SK-N-MC (cell line): ENCODE data around the gene TMEM14B.
"Not testable (repeated sequence)": the region's sequence is repeated elsewhere in the genome, so short reads cannot be mapped to it uniquely, and the experiment has no call there.

ENCODE experiments used
- DNase-seq: peaks from one replicate; pipeline ENCODE4 v3.0.0-alpha.2; 2011; ENCODE audit warnings: low read depth, low spot score
- H3K27ac ChIP-seq: fragments of 200-600 bp; sonication (generic); 2 replicates; pipeline ENCODE4 v1.5.1; 2016; ENCODE audit warnings: mixed run types
- H3K36me3 ChIP-seq: fragments of 200-600 bp; sonication (generic); 2 replicates; pipeline ENCODE4 v1.6.1; 2017; ENCODE audit warnings: antibody characterized with exemption, low read length, mixed read lengths; ENCODE audit not compliant: insufficient read depth
- H3K4me3 ChIP-seq: fragments of 200-600 bp; sonication (generic); 2 replicates; pipeline ENCODE4 v1.5.1; 2016
- H3K9ac ChIP-seq: fragments of 200-600 bp; sonication (generic); 2 replicates; pipeline ENCODE4 v1.8.0; 2017; ENCODE audit warnings: mixed run types, mixed read lengths; ENCODE audit not compliant: insufficient read length
- H3K9me3 ChIP-seq: fragments of 200-600 bp; sonication (generic); 2 replicates; pipeline ENCODE4 v1.6.1; 2017; ENCODE audit warnings: low read depth, mild to moderate bottlenecking, antibody characterized with exemption, low read length, moderate library complexity, mixed read lengths
- EZH2 ChIP-seq: fragments of 200-600 bp; sonication (generic); IDR thresholded peaks from one replicate; pipeline ENCODE4 v1.6.1; 2017; ENCODE audit warnings: antibody characterized with exemption
- FOXP2 ChIP-seq: optimal IDR thresholded peaks from 2 replicates; pipeline ENCODE3; 2011; ENCODE audit warnings: mild to moderate bottlenecking, moderate library complexity; ENCODE audit not compliant: insufficient read depth; ENCODE audit errors: extremely low read length, control extremely low read depth
- POLR2AphosphoS5 ChIP-seq: IDR thresholded peaks from 2 replicates; pipeline ENCODE4 v1.6.1; 2012; ENCODE audit warnings: mild to moderate bottlenecking, low read depth, low read length, borderline replicate concordance

The TMEM14B gene

DNA sequence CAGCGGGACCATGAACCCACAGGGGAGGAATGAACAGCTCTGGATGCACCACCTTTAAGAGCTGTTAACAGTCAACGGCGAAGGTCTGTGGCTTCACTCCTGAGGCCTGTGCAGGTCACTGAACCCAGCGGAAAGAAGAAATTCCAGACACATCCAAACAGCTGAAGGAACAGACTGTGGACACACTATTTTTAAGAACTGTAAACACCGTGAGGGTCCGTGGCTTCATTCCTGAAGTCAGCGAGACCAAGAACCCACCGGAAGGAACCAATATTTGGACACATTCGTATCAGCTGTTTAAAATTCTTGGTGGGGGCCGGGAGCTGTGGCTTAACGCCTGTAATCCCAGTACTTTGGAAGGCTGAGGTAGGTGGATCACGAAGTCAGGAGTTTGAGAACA lies 5.4 kb upstream of the TMEM14B start:
- Histone ChIP-seq H3K27ac (no peak overlapping the region), H3K4me3 (no peak overlapping the region), H3K9ac (no peak overlapping the region), H3K36me3 (no peaks in the 10 kb centered on the region), H3K9me3 (no peaks in the 10 kb centered on the region)
- DNase-seq, result no peak
- TF ChIP-seq POLR2AphosphoS5 (no peak), EZH2 (no peak), FOXP2 (no peak)

DNA sequence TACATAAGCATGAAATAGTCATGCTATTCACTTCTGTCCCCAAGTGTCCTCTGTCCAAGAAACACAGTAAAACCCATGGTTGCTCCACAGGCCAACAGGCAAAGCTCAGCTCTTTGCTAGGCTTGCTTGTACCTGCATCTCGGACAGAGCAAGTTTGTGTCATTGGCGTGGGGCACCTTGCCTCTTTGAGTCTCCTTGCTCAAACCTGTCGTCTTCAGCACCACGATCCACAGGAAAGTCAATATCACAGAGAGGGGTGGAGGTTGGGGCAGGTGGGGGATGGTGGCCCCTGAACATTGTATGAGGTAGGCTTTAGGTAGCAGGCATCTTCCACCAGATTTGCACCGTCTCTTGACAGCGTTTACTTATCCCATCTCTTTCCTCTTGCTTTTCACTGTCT lies 4.1 kb upstream of the TMEM14B start:
- H3K36me3 ChIP-seq, result no peaks in the 10 kb centered on the region
- TF ChIP-seq FOXP2, result no peak
- TF ChIP-seq POLR2AphosphoS5, result no peak
- TF ChIP-seq EZH2, result no peak
- H3K9me3 ChIP-seq, result no peaks in the 10 kb centered on the region
- DNase-seq, result no peak
- no peak overlapping the region for H3K9ac ChIP-seq
- no peak overlapping the region for H3K4me3 ChIP-seq
- H3K27ac ChIP-seq, result no peak overlapping the region

DNA sequence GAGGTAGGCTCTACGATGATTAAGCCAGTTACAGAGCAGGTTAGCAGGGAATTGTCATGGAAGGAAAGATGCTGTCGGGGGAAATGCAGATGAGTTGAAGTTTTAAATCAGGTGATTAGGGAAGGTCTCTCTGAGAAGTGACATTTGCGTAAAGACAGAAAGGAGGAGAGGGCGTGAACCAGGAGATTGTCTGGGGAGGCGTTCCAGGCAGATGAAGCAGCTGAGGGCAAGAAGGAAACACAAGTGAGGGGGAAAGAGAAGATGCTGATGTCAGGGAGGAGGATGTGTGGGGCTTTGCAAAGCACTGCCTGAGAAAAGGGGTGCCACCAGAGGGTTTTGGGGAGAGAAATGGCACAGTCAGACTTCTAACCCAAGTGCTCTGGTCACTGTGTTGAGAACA lies 2.5 kb upstream of the TMEM14B start:
- Histone ChIP-seq H3K9me3 (no peaks in the 10 kb centered on the region), H3K9ac (no peak overlapping the region), H3K4me3 (no peak overlapping the region), H3K36me3 (peaks cover 12% of the 10 kb centered on the region), H3K27ac (no peak overlapping the region)
- no peak for DNase-seq
- no peak for TF ChIP-seq POLR2AphosphoS5
- TF ChIP-seq EZH2, result no peak
- TF ChIP-seq FOXP2, result no peak

DNA sequence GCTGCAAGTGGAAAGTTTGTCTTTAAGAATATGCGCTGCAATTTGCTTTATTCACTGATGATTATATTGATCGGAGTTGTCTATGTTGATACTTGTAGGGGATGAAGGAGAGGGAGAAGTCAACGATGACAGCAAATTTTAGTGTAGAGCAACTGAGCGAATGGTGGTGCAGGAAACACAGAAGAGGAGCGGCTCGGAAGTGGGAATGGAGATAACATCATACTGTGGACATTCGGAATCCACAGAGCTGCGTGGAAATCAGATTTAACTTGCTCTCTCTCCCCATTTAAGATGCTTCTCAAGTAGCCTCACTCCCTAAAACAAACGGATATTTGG lies 722 bp upstream of the TMEM14B start:
- no peaks in the 10 kb centered on the region for H3K9me3 ChIP-seq
- no peak for DNase-seq
- H3K36me3 ChIP-seq, result peaks cover 27% of the 10 kb centered on the region
- H3K9ac ChIP-seq, result peak overlapping the region; percentile 89
- peak overlapping the region; percentile 99 for H3K4me3 ChIP-seq
- no peak overlapping the region for H3K27ac ChIP-seq
- TF ChIP-seq POLR2AphosphoS5 (no peak), FOXP2 (no peak), EZH2 (no peak)

DNA sequence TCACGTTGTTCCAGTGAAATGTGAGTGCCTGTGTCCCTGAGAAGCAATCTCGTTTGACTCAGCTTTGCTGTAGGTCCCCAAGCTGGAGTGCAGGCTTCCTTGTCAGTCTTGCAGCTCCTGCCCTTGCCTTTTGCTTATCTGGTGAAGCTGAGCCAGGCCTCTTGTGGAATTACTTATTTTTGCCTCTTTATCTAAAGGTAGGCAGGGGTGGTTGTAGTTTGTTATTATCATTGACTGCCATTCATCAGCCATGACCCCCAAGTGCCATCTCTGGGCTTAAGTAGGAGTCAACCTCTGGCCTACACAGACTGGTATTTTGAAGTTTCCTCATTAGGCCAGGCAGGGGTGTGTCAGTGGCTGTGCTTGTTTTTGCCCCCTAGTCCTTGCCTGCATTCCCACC lies 2.1 kb downstream of the TMEM14B start:
- Histone ChIP-seq H3K9ac (no peak overlapping the region), H3K36me3 (peaks cover 51% of the 10 kb centered on the region), H3K27ac (no peak overlapping the region), H3K4me3 (0 out of 2 replicates have a peak overlapping the region, but pooled peaks have one; percentile 99), H3K9me3 (no peaks in the 10 kb centered on the region)
- TF ChIP-seq EZH2 (no peak), FOXP2 (no peak), POLR2AphosphoS5 (no peak)
- DNase-seq, result no peak

DNA sequence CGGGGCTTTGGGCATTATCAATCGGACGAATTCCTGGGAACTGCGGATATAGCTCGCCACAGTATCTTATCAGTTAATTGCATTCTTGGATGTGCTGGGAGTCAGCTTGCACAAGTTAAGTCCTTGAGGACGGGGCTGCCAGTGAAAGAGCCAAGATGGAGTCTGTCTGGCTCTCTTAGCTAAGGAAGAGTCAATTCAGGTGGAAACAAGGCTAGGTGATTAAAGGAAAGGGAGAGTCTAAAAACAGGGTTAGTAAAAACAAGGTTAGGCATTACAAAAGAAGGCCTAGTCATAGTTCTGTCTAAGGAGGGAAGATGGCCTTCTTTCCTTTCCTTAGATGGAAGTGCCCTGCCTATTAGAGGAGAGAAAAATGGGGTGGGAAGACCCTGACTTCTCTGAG lies 3.0 kb downstream of the TMEM14B start:
- not testable (repeated sequence) for DNase-seq, H3K9ac ChIP-seq, H3K9me3 ChIP-seq, H3K27ac ChIP-seq, H3K4me3 ChIP-seq
- peaks cover 59% of the 10 kb centered on the region for H3K36me3 ChIP-seq

DNA sequence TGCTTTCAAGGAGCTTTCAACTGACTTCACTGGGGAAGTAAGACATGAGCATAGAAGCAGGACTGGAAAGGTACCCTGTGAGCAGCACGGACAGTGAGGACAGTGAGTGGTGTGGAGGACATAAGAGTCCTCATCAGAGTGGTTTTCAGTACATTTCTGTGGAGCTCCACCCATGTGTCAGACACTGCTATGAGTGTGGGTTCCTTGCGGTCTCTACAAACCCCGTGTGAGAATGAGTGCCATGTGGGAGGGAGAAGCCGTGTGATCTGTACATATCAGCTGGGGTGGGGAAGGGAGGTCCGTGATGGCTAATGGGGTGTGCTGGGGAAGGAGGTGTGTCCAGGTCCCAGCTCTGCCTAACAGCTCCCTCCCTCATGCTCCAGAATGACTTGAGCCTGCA lies 4.2 kb downstream of the TMEM14B start:
- H3K36me3 ChIP-seq, result peaks cover 71% of the 10 kb centered on the region
- not testable (repeated sequence) for H3K4me3 ChIP-seq, H3K9me3 ChIP-seq, H3K9ac ChIP-seq, H3K27ac ChIP-seq, DNase-seq

DNA sequence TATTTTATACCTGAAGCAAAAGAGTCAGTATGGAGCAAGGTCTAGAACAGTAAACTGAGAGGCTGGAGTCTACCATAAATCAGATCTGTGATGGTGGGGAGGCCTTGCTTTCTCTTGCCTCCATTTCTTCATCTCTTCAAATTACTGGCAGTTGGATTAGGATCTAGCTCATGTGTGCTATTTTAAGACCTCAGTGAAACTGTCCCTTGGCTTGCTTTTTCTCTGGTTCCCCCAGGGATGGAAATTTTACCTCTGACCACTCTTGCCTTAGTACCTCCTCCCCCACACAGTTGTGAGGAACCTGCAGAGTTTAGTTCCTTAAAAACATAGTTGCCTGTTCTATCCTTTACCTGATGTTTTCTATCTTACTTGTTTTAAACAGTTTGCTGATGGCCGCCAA lies 8.5 kb downstream of the TMEM14B start:
- Histone ChIP-seq H3K9ac (no peak overlapping the region), H3K4me3 (no peak overlapping the region), H3K9me3 (no peaks in the 10 kb centered on the region), H3K36me3 (peaks cover 80% of the 10 kb centered on the region), H3K27ac (no peak overlapping the region)
- no peak for DNase-seq
- TF ChIP-seq POLR2AphosphoS5, result no peak
- TF ChIP-seq FOXP2, result no peak
- no peak for TF ChIP-seq EZH2

DNA sequence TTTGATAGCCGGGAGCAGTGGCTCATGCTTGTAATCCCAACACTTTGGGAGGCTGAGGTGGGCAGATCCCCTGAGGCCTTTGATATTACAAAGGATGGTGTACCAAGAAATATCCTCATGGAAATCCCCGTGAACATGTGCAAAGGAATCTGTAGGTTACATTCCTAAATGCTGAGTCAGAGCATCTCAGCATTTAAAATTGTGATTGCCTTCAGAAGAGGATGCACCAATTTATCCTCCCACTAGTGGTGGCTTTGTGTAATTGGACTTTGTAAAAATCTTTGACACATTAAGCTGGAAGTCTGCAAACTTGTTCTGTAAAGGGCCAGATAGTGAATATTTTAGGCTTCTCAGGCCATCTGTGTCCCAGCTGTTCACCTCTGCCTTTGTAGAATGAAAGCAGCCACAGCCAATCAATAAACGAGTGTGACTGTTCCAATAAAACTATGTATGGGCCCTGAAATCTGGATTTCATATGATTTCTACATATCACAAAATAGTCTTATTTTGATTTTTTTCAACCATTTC lies 11.8 kb downstream of the TMEM14B start:
- Histone ChIP-seq H3K9me3 (no peaks in the 10 kb centered on the region), H3K36me3 (peaks cover 57% of the 10 kb centered on the region), H3K27ac (no peak overlapping the region), H3K9ac (no peak overlapping the region), H3K4me3 (no peak overlapping the region)
- no peak for TF ChIP-seq EZH2
- no peak for TF ChIP-seq POLR2AphosphoS5
- TF ChIP-seq FOXP2, result no peak
- DNase-seq, result peak; percentile 8
